GM12878 (cell line): ENCODE measurements around the gene CHCT1.

Source experiments
- BACH1 ChIP-seq: fragments of 450-650 bp; IDR thresholded peaks from 2 replicates; pipeline ENCODE4 v1.6.1; 2017; ENCODE audit warnings: mild to moderate bottlenecking, borderline replicate concordance
- CBFB ChIP-seq: IDR thresholded peaks from 2 replicates; pipeline ENCODE4 v1.6.1; 2016; ENCODE audit warnings: antibody characterized with exemption, low read depth
- CREM ChIP-seq: IDR thresholded peaks from 2 replicates; pipeline ENCODE4 v1.6.1; 2014; ENCODE audit warnings: antibody characterized with exemption, low read depth
- EZH2 ChIP-seq: IDR thresholded peaks from 2 replicates; pipeline ENCODE4 v1.6.1; 2012; ENCODE audit warnings: low read depth, mild to moderate bottlenecking, control low read depth, inconsistent platforms, low read length, borderline replicate concordance; ENCODE audit not compliant: control insufficient read depth
- PBX3 ChIP-seq: IDR thresholded peaks from 2 replicates; pipeline ENCODE4 v1.6.1; 2011; ENCODE audit warnings: mild to moderate bottlenecking, low read depth, low read length, moderate library complexity; ENCODE audit not compliant: insufficient replicate concordance
- RAD21 ChIP-seq: IDR thresholded peaks from 2 replicates; pipeline ENCODE4 v1.6.1; 2011; ENCODE audit warnings: mild to moderate bottlenecking, low read depth, low read length, moderate library complexity; ENCODE audit not compliant: insufficient read depth
- ZBED1 ChIP-seq: IDR thresholded peaks from 2 replicates; pipeline ENCODE4 v1.6.1; 2016; ENCODE audit warnings: borderline replicate concordance
- ZNF274 ChIP-seq: IDR thresholded peaks from one replicate; pipeline ENCODE4 v1.8.0; 2011; ENCODE audit not compliant: insufficient read length, insufficient read depth
- TF ChIP-seq, protein P1 (sequence below), 3 experiments: IDR thresholded peaks in 2 of 3; conservative IDR thresholded peaks in 1 of 3; 2 replicates each; pipeline ENCODE4 v1.5.1; 2011; ENCODE audit warnings: low read depth in 3 of 3, low read length in 3 of 3, mild to moderate bottlenecking in 3 of 3, control low read depth in 2 of 3, moderate library complexity in 2 of 3, inconsistent platforms in 1 of 3, mixed read lengths in 1 of 3; ENCODE audit not compliant: control insufficient read depth in 2 of 3, insufficient read depth in 1 of 3; ENCODE audit errors: extremely low read depth in 1 of 3

DNA sequence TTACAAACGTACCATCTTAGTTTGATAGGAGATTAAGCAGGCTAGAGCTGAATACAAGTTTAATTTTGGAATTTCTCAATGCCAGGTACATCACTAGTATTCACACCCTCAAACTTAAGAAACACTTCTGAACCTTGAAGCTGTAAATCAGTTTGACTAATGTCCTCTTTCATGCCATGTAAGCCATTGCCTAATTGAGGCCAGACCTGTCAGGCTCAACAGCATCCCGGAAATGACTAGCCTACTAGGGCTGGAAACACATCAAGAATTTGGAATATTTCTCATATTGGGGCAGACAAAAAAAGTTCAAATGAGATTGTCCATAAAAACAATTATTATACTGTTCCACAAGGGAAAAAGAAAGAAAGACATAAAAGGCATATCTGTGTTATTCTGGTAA, 32.1 kb upstream of the CHCT1 start:
- TF ChIP-seq RAD21 (no peak), ZBED1 (no peak), CBFB (no peak), BACH1 (no peak), CREM (no peak), EZH2 (no peak), PBX3 (no peak), ZNF274 (no peak)
- TF ChIP-seq, protein P1, sequence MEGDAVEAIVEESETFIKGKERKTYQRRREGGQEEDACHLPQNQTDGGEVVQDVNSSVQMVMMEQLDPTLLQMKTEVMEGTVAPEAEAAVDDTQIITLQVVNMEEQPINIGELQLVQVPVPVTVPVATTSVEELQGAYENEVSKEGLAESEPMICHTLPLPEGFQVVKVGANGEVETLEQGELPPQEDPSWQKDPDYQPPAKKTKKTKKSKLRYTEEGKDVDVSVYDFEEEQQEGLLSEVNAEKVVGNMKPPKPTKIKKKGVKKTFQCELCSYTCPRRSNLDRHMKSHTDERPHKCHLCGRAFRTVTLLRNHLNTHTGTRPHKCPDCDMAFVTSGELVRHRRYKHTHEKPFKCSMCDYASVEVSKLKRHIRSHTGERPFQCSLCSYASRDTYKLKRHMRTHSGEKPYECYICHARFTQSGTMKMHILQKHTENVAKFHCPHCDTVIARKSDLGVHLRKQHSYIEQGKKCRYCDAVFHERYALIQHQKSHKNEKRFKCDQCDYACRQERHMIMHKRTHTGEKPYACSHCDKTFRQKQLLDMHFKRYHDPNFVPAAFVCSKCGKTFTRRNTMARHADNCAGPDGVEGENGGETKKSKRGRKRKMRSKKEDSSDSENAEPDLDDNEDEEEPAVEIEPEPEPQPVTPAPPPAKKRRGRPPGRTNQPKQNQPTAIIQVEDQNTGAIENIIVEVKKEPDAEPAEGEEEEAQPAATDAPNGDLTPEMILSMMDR (IDR thresholded peaks at IDR 0.05 in 2 of 3, conservative IDR thresholded peaks at IDR 0.05 in 1 of 3; ENCODE audit: control insufficient read depth in 2 of 3, extremely low read depth in 1 of 3, insufficient read depth in 1 of 3, low read depth in 3 of 3, low read length in 3 of 3): no peak
